A673 (cell line): Measurements from ENCODE around the gene CYP51A1. TPM values are rescaled to one million over a fixed set of nuclear protein-coding genes. Genes with fewer than 3 reads are reported as not detected.

Experiments used
- Bru-seq: library from RNA; stranded (reverse); fragments of 400-500 nt; gene quantifications from one replicate; lab custom pipeline; 2021; lab: Mats Ljungman, UMichigan
- BruChase-seq, 2 experiments: library from RNA; stranded (reverse); fragments of 400-500 nt; gene quantifications; one replicate each; lab custom pipeline; 2021; lab: Mats Ljungman, UMichigan
- BruUV-seq: library from RNA; stranded (reverse); fragments of 400-500 nt; replicated peaks from 2 replicates; lab custom pipeline; 2021; lab: Mats Ljungman, UMichigan
- CTCF ChIA-PET: fragments of 300-600 bp; sonication (Branson Sonifier 250); formaldehyde crosslinking; loops from one replicate; lab custom pipeline; 2022; ENCODE audit warnings: antibody characterized with exemption; lab: Charles Lee
- POLR2A ChIA-PET: fragments of 300-600 bp; sonication (Branson Sonifier 250); formaldehyde crosslinking; loops from one replicate; lab custom pipeline; 2022; ENCODE audit warnings: antibody characterized with exemption; ENCODE audit not compliant: low non-redundant PET; lab: Charles Lee
- DNase-seq: peaks from one replicate; pipeline ENCODE4 v3.0.0-alpha.2; 2015; ENCODE audit warnings: low spot score
- H3K27ac ChIP-seq: fragments of 200-600 bp; sonication (generic); 2 replicates; pipeline ENCODE4 v1.5.1; 2016; ENCODE audit warnings: mixed run types, low read depth, mild to moderate bottlenecking, mixed read lengths, antibody characterized with exemption, low read length; ENCODE audit not compliant: poor library complexity, severe bottlenecking
- H3K27me3 ChIP-seq: fragments of 200-600 bp; sonication (generic); replicated peaks from 2 replicates; pipeline ENCODE4 v1.6.1; 2017; ENCODE audit warnings: mixed run types, low read depth, mild to moderate bottlenecking, mixed read lengths, antibody characterized with exemption, low read length; ENCODE audit not compliant: insufficient read depth, poor library complexity
- H3K36me3 ChIP-seq: fragments of 200-600 bp; sonication (generic); 2 replicates; pipeline ENCODE4 v1.6.1; 2016; ENCODE audit warnings: mixed run types, mild to moderate bottlenecking, mixed read lengths, antibody characterized with exemption, low read length; ENCODE audit not compliant: insufficient read depth, poor library complexity, severe bottlenecking
- H3K4me1 ChIP-seq: fragments of 200-600 bp; sonication (generic); 2 replicates; pipeline ENCODE4 v1.6.1; 2017; ENCODE audit warnings: mixed run types, mild to moderate bottlenecking, mixed read lengths, antibody characterized with exemption, low read length; ENCODE audit not compliant: insufficient read depth, poor library complexity, severe bottlenecking
- H3K4me3 ChIP-seq: fragments of 200-600 bp; sonication (generic); 2 replicates; pipeline ENCODE4 v1.5.1; 2016; ENCODE audit warnings: low read depth, mixed run types, mild to moderate bottlenecking, mixed read lengths, low read length; ENCODE audit not compliant: poor library complexity, severe bottlenecking
- H3K9me3 ChIP-seq: fragments of 200-600 bp; sonication (generic); 2 replicates; pipeline ENCODE4 v1.6.1; 2016; ENCODE audit warnings: mixed run types, low read depth, mild to moderate bottlenecking, mixed read lengths, antibody characterized with exemption, low read length; ENCODE audit not compliant: poor library complexity, severe bottlenecking
- EZH2 ChIP-seq: fragments of 200-600 bp; sonication (generic); IDR thresholded peaks from 2 replicates; pipeline ENCODE4 v1.6.1; 2017; ENCODE audit warnings: borderline replicate concordance, low read depth, mild to moderate bottlenecking, mixed read lengths, antibody characterized with exemption, low read length; ENCODE audit not compliant: poor library complexity, severe bottlenecking
- intact Hi-C: fragments of 100-400 bp; cut with micrococcal nuclease; formaldehyde crosslinking; loops from one replicate; pipeline ENCODE4 v1.10.0; 2022; ENCODE audit not compliant: unreplicated experiment
- long read RNA-seq: library from polyadenylated mRNA; stranded (forward); transcript quantifications from one replicate; pipeline ENCODE4 v2.0.0, GENCODE V29; 2022
- total RNA-seq: library from RNA; stranded (reverse); gene quantifications from 2 replicates; pipeline ENCODE4 v1.2.3, GENCODE V29; 2021
- TF ChIP-seq, protein P1 (sequence below): fragments of 300-800, 200-600 bp; sonication (generic); conservative IDR thresholded peaks from 2 replicates; pipeline ENCODE4 v1.5.1; 2017; ENCODE audit warnings: low read depth, mild to moderate bottlenecking, antibody characterized with exemption, low read length, moderate library complexity, mixed read lengths

Gene CYP51A1
- total RNA-seq (123 and 150 TPM in 2 replicates), Bru-seq, nascent RNA (percentile 96 among the genes with signal in this experiment), BruChase-seq, experiment 1, labeled RNA remaining after a 2-hour chase (percentile 97 among the genes with signal in this experiment), BruChase-seq, experiment 2, labeled RNA remaining after a 6-hour chase (percentile 99 among the genes with signal in this experiment)
- long read RNA-seq, transcript CYP51A1-203 (10 exons, 1,729 nt), result minor isoform, 24 of 387 reads
- long read RNA-seq, transcript CYP51A1-201 (10 exons, 3,210 nt), result major isoform, 338 of 387 reads
- long read RNA-seq, partial matches to known transcripts, result 11 of 387 reads
- long read RNA-seq, other reads (novel, unspliced or antisense), result 14 of 387 reads

DNA sequence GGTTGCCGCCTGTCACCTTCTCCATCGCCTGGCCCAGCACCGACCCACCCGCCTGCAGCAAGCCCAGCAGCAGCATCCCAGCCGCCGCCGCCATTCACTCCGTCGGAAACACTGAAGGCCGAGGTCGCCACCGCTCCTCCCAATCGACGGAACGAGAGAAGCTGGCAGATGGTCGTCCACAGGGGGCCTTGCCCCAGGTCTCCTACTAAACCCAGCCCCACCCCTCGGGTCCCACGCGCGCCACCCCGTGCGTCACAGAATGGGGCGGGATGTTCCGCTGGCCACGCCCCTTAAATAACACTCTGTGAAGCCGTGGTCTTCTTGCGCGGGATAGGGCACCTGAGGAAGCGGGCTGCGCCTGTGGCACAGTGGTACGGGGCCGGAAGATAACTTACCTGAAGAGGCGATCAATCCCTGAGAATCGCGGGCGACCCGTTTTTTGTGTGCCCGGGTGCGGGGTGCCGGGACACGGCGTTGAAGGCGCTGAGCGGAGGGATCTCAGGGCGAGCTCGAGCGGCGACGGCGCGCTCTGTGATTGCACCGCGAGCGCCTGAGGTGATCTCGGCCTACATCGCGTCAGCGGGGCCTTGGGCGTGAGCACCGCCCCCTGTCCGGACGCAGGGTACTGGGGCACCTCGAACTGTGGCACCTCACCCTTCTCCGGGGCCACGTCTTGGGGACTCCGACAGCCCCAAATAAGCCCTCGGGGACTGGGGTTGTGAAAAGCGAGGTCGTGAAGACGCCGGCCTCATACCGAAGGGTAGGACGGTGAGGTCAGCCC is at the start of gene CYP51A1:
CYP51A1 (minus strand) TSS at position 207 of the 781 bp plus-strand sequence; CDS start at position 94, 113 bp downstream.
- TF ChIP-seq, protein P1, sequence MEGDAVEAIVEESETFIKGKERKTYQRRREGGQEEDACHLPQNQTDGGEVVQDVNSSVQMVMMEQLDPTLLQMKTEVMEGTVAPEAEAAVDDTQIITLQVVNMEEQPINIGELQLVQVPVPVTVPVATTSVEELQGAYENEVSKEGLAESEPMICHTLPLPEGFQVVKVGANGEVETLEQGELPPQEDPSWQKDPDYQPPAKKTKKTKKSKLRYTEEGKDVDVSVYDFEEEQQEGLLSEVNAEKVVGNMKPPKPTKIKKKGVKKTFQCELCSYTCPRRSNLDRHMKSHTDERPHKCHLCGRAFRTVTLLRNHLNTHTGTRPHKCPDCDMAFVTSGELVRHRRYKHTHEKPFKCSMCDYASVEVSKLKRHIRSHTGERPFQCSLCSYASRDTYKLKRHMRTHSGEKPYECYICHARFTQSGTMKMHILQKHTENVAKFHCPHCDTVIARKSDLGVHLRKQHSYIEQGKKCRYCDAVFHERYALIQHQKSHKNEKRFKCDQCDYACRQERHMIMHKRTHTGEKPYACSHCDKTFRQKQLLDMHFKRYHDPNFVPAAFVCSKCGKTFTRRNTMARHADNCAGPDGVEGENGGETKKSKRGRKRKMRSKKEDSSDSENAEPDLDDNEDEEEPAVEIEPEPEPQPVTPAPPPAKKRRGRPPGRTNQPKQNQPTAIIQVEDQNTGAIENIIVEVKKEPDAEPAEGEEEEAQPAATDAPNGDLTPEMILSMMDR, result no peak
- TF ChIP-seq EZH2, result no peak
- CTCF ChIA-PET, result interaction anchor here (0.5 kb wide), 1 partner anchor 146 kb away, joined by 3 read pairs; no protein-coding TSS in a partner anchor

DNA sequence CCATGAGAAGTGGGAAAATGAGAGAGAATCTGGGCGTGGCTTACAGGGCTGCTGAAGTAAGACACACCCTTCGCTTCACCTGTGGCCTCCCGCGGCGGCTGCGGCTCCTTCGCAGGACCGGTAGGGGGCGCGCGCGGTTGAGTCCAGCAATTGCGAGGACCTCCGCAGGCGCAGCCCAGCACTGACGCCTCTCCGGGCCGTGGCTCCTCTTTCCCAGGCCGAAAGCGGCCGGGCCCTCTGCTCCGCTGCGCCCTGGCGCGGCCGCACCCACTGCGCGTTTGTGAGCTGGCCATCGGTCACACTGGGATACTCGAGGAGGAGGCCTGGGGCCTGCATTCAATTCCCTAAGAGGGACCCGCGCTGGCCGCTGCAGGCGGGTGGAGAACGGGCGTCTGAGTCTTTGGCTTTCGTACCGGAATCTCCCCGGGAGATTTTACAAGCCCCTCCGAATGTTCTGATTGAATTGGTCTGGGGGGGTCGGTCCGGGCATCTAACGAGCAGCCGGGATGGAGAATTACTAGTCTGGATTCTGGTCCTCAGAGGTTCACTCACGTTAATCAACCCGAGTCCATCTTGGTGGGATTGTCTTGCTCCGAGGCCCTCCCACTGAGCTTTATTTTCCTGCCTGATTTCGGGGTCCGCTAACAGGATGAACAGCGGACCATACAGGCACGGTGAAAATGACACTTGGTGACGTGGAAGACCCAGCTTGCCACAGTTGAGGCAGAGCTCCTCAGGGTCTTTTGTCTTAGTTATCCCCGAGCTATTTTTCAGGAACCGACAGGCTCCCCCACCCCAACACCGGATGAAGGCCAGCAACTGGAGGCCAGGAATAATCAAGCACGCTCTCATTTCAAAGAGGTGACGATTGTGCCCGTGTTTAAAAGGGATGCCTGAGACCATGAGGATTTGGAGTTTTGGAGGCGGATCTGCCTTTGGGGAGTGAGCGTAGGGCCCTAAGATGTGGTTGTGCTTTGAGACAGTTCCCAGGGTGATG is 44.9 kb upstream of the CYP51A1 start, which contains the start of gene LRRD1:
LRRD1 (minus strand) TSS at position 215 of the 997 bp plus-strand sequence. CDS start 13,940 bp downstream, outside the sequence.
- H3K9me3 ChIP-seq, result no peaks in the 10 kb centered on the region
- no TSS peak for BruUV-seq
- intact Hi-C loops, result loop anchor here (5.0 kb wide), 1 partner anchor 268 kb away; the partner anchor contains the start of gene GATAD1
- no peaks in the 10 kb centered on the region for H3K27me3 ChIP-seq
- TF ChIP-seq, protein P1, result peak; percentile 98
- no peak for TF ChIP-seq EZH2
- DNase-seq, result peak; percentile 82
- H3K4me3 ChIP-seq, result peak within 1 kb of the TSS; percentile 50
- CTCF ChIA-PET, result no interaction called here
- POLR2A ChIA-PET, result interaction anchor here (0.6 kb wide), 1 partner anchor 472 kb away, joined by 7 read pairs; no protein-coding TSS in a partner anchor
- no peaks in the 10 kb centered on the region for H3K36me3 ChIP-seq
- no peaks in the 10 kb centered on the region for H3K4me1 ChIP-seq
- H3K27ac ChIP-seq, result no peak within 1 kb of the TSS

More for the DNA sequence above, at the start of gene CYP51A1:
- POLR2A ChIA-PET, result interaction anchor here (0.6 kb wide), 1 partner anchor 304 kb away, joined by 3 read pairs; no protein-coding TSS in a partner anchor
- intact Hi-C loops, result loop anchor here (5.0 kb wide), 1 partner anchor 313 kb away; the partner anchor contains the start of gene GATAD1
- BruUV-seq, result no TSS peak
- H3K27ac ChIP-seq, result peak within 1 kb of the TSS; percentile 99
- no peaks in the 10 kb centered on the region for H3K27me3 ChIP-seq
- H3K4me1 ChIP-seq, result peaks cover 12% of the 10 kb centered on the region
- peak within 1 kb of the TSS; percentile 94 for H3K4me3 ChIP-seq
- peaks cover 22% of the 10 kb centered on the region for H3K36me3 ChIP-seq
- peak; percentile 96 for DNase-seq
- H3K9me3 ChIP-seq, result peaks cover 3% of the 10 kb centered on the region
